ENCODE measurements around the gene FKBP15.
"Not testable (repeated sequence)": the region's sequence is repeated elsewhere in the genome, so short reads cannot be mapped to it uniquely, and the experiment has no call there.

FKBP15 gene

DNA sequence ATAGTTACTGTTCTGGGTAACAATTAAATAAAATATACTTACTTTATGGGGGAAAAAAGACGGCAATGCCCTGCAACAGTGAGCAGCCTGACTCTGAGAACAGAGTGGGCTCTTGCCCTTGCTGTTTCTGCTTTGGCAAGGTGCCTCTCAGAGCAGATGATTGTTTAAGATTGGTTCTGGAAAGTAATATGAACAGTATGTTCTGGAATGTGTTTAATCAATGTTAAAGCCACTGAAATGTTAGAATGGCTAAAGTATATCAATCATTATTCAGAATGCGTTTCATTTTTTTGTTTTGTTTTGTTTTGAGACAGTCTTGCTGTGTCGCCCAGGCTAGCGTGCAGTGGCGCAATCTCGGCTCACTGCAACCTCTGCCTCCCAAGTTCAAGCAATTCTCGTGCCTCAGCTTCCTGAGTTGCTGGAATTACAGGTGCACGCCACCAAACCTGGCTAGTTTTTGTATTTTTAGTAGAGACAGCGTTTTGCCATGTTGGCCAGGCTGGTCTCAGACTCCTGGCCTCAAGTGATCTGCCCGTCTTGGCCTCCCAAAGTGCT, 14.7 kb upstream of the FKBP15 start:
- not testable (repeated sequence) for DNase-seq

GRCh38 chr9:113231701-113232100, 10.6 kb upstream of the FKBP15 start:
- DNase-seq: no peak

GRCh38 chr9:113228130-113228665, 7.1 kb upstream of the FKBP15 start:
- DNase-seq: no peak

GRCh38 chr9:113227436-113227835, 6.4 kb upstream of the FKBP15 start:
- DNase-seq: no peak

- DNase-seq: no peak
Observed at GRCh38 chr9:113223963-113224362, 2.9 kb upstream of the FKBP15 start.

GRCh38 chr9:113222482-113222841, 1.4 kb upstream of the FKBP15 start:
- DNase-seq: no peak

DNA sequence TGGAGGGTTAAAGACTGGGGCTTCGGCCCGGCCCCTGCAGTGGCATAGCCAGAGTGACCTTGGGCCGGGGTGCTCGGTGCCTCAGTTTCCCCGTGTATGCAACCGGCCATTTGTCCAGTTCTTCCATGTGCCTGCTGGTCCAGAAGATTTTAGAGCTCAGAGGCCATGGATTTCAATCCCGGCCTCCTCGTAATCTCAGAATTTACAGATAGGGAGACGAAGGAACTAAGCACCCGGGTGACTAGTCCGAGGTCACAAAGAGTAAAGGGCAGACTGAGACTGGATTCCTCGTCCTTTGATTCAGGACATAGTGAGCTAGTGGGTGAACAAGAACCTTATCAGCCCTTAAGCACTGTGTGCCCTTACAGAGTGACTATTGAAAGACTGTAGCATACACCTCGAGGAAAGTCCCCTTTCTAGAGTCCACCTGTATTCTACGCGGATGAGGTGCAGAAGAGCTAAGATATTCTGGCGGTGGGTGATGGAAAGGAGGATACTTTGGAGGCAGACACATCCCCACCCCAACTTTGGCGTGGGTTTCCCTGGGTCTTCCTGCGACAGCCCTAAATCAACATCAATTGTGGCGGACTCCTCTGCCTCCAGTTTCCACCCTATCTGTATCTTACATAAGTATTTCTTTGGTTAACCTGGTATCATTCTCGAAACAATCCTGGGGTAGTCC, 864 bp upstream of the FKBP15 start:
- DNase-seq: no peak

DNA sequence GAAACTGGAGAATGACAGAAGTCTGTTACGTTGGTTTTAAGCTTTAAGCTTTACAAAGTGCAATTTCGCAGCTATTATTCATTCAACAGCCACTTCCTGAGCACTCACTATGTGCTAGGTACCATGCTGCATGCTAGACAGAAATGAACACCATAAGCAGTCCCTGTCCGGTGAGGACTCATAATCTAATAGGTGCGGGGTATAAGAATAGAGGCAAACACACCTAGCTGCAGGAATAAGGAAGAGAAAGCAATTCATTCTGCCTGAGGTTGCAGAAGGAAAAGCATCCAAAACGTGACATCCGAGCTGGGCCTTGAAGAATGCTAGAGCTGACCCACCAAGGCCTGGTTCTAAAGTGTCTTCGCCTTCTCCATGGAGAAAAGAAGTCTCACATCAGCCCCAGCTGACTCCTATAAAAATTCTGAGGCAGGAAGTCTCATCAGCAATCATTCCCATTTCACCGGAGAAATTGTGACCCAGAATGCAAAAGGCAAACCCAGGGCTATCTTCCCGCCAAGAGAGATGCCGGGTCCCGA, 542 bp downstream of the FKBP15 start:
- no peak for DNase-seq

- DNase-seq: no peak
Observed at GRCh38 chr9:113219969-113220368, 1.1 kb downstream of the FKBP15 start.

DNA sequence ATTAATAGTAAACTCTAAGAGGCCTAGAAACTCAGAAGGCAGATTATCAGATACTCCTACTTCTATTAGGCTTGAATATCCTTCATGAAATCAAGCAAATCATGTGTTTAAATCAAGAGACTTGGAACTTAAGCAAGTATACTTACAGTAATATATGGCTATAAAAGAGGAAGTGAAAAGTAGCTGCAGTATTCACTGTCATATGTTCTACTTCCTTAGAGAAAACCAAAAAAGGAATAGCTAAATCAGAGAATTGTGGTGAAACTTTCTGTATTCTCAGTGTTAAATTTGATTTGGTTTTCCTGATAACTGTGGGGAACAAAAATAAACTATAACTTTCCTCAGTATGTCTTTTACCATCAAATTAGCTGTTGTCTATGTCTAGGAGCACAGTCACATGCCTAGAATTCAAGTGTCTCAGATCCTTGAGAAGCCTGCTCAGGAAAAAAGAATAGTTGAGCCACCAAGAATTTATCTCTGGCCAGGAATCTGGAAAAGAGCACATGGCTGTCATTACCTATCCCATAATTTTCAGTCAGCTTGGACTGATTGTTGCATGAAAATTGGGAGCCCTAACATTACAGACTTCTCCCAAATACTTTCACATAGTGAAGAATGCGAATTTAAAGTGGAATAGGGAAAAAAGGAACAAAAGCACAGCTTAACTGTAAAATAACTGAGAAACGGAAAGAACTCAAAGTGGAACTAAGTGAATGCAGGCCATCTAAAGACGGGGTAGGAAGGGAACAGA, 1.7 kb downstream of the FKBP15 start:
- DNase-seq: no peak

DNA sequence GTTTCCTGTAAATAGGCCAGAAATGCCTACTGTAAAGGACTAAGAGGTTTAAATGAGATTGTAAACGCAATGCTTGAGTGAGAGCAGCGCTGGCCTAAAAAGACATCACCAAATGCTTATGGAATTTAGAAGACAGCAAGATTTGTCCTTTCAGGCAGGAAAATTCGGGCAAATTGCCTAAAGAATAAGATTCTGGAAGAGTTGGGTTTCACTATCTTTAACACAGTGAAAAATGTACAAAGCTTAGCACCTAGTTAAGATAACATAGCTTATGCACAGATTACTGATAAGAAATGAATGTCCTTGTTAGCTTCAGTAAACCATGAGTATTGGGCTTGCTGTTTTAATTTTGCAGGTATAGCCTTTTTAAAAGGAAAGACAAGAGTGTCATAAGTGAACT, 4.7 kb downstream of the FKBP15 start:
- DNase-seq: no peak

GRCh38 chr9:113215132-113215531, 5.9 kb downstream of the FKBP15 start:
- no peak for DNase-seq

DNA sequence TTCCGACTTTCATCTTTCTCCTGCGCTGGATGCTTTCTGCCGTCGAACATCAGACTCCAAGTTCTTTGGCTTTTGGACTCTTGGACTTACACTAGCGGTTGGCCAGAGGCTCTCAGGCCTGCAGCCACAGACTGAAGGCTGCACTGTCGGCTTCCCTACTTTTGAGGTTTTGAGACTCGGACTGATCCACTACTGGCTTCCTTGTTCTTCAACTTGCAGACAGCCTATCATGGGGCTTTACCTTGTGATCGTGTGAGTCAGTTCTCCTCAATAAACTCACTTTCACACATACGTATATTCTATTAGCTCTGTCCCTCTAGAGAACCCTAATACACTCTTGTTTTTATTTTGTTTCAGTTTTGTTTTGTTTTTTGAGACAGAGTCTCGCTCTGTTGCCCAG, 10.3 kb downstream of the FKBP15 start:
- no peak for DNase-seq

GRCh38 chr9:113205861-113206260, 15.2 kb downstream of the FKBP15 start:
- DNase-seq: no peak

DNA sequence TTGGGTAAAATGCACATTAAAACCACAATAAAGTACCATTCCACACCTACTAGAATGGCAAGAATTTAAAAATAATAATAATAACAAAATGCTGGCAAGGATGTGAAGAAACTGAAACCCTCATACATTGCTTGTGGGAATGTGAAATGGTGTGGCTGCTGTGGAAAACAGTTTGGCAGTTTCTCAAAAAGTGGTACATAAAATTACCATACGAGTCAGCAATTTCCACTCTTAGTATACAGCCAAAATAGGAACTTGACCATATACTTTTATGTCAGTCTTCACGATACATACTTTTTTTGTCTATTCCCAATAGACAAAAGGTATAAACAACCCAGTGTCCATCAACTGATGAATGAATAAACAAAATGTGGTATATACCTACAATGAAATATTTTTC, 15.6 kb downstream of the FKBP15 start:
- DNase-seq: no peak

- no peak for DNase-seq
Observed at GRCh38 chr9:113199683-113200329, 21.3 kb downstream of the FKBP15 start.

DNA sequence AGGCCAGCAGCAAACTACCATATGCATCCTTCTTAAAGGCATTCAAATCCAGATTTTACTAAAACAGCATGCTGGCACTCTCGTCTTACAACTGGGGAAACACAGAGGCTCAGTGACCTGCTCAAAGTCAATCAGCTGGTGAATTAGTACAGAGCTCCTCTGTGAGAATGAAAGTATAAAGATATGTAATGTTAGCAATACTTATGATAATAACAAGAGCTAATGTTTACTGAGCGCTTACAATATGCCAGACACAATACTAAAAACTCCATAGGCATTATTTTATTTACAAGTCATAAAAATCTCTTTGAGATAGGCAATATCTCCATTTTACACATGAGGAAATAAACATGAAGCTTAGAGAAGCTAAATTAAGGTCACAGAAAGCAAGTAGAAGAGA, 28.6 kb downstream of the FKBP15 start:
- DNase-seq: no peak

DNA sequence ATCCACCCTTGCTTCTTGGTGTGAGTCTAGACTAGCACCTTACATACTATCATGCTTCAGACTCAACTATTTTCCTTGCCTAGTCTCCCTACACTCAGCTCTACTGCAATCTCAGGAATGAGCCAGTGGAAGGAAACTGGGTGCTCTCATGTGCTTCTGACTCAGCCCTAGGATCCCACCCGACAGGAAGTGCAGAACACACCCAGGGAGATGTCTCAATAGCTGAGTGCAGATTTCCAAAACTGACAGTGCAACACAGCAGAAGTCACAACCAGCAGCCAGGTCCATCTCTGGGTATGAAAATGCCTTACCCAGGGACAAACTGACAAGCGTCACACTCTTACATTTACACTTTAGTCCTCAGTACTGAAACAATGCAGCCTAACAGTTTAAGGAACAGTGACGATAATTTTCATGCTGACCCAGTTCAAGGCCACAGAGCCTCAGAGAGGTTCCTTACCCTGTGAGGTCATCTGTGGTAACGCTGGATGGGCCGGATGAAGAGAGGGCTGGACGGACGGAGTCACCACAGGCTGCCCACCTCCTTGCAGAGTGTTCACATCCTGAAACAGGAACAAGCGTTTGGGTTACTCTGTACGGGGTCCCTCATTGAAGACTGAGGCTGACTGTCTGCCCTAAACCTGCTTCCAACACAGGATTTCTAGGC, 33.0 kb downstream of the FKBP15 start:
- DNase-seq: peak; percentile 40

DNA sequence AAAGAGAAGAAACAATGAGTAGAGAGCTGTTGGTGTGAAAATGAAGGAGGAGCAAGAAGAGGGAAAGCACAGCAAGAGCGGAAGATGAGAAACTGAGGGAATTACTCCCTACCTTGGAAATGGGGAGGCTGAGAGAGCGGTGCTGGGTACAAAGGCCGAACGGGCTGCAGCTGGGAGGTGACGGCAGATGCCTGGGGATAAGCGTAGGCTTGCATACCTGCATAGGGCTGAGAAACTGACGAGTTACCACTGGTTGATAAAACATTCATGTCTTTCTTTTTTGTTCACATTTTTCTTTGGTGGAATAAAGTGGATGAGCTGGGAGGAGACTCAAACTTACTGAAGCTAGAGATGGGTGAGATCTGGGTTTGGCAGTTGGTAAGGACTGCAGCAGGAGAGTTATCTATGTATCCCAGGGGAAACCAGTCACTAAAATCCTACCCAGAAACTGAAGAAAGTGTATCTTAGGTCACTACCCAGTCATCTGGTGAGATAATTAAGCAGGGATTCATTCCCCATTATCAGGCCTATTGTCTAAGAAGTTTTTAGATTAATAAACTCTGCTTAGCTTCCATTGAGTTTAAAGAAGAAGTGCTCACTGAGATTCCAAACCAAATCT, 34.8 kb downstream of the FKBP15 start:
- no peak for DNase-seq

DNA sequence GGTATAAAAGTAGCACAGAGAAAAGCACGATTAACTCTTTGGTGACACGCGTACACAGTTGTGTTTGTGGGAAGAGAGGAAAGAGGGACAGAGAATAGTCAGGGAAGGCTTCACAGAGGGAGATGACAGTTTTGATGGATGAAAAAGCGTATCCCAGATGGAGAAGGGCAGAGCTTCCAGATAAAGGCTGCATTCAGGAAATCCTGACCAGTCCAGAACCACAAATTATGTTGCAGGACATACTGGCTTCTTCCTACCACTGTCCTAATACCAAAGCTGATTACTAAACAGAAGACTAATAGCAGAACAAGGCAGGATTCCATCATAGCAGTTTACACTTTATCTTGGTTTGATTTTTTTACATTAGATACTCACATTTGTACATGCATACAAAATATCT, 35.8 kb downstream of the FKBP15 start:
- DNase-seq: no peak

DNA sequence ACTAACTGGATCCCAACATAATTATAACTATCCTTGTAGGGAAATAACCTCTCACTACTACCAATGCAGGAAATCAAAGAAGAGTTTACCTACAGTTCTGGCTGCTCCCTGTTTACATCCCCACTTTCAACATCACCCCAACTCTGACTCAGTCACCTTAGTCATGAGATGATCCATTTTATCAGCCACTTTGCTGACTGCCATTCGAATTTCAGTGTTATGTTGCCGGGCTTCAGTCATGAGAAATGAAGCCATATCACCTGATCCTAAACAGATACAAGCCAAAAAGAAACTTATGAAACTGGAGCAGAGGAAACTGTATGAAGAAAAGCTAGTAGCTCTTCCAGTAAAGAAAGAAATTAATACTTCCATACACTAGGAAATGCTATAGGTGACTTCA, 36.5 kb downstream of the FKBP15 start:
- DNase-seq: no peak

DNA sequence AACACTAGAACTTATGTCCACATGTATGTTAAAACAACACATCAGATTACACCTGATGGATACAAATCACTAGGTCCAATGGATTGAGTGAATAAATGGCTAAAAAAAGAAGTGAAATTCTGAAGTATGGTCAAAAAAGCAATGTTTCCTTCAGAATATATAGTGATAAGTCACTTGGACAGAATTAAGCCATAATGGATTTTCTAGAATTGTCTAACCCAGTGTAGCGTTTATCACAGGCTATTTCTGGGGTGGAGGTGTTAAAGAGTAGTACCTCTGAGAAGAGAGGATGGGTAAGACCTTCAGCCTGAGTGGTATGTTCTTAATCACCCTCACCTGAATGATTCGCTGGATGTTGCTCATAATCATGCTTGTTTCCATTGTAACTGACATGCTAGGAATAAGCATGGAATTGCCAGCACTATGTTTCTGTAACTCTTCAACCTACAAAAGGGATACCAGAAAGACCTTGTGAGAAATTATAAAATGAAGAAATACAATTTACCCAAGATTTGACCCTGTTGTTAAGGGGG, 37.1 kb downstream of the FKBP15 start:
- no peak for DNase-seq
